Astrocyte (in vitro differentiated cells and primary cell): ENCODE data around the gene RPL9. TPM values are rescaled to one million over a fixed set of nuclear protein-coding genes. Genes with fewer than 3 reads are reported as not detected.

ENCODE experiments used
- DNase-seq: peaks from one replicate; pipeline ENCODE4 v3.0.0-alpha.2; 2010; ENCODE audit warnings: low read depth
- FAIRE-seq: peaks from 2 replicates; lab custom pipeline; 2011; peaks lifted over from hg19 to GRCh38; lab: Jason Lieb, UNC
- H2AFZ ChIP-seq: 2 replicates; pipeline ENCODE4 v1.6.0; 2012; ENCODE audit warnings: low read depth, low read length, inconsistent platforms
- H3K27ac ChIP-seq: 2 replicates; pipeline ENCODE4 v1.5.1; 2011; ENCODE audit warnings: low read depth, low read length, inconsistent platforms
- H3K27me3 ChIP-seq: 2 replicates; pipeline ENCODE4 v1.6.0; 2011; ENCODE audit warnings: low read length, inconsistent platforms; ENCODE audit not compliant: insufficient read depth
- H3K36me3 ChIP-seq: 2 replicates; pipeline ENCODE4 v1.5.1; 2011; ENCODE audit warnings: low read length, inconsistent platforms; ENCODE audit not compliant: insufficient read depth
- H3K4me1 ChIP-seq: 2 replicates; pipeline ENCODE4 v1.5.1; 2011; ENCODE audit warnings: low read length, inconsistent platforms; ENCODE audit not compliant: insufficient read depth
- H3K4me2 ChIP-seq: 2 replicates; pipeline ENCODE4 v1.6.0; 2012; ENCODE audit warnings: low read length, inconsistent platforms
- H3K4me3 ChIP-seq: 2 replicates; pipeline ENCODE4 v1.5.1; 2011; ENCODE audit warnings: low read depth, mild to moderate bottlenecking, low read length, inconsistent platforms; ENCODE audit not compliant: insufficient read depth
- H3K79me2 ChIP-seq: 2 replicates; pipeline ENCODE4 v1.6.0; 2012; ENCODE audit warnings: mild to moderate bottlenecking, low read length, inconsistent platforms; ENCODE audit not compliant: insufficient read depth
- H3K9ac ChIP-seq: 2 replicates; pipeline ENCODE4 v1.6.0; 2012; ENCODE audit warnings: mild to moderate bottlenecking, low read length, inconsistent platforms
- H3K9me3 ChIP-seq: 2 replicates; pipeline ENCODE4 v1.5.1; 2012; ENCODE audit warnings: low read depth, mild to moderate bottlenecking, low read length, inconsistent platforms; ENCODE audit not compliant: insufficient read depth
- H4K20me1 ChIP-seq: 2 replicates; pipeline ENCODE4 v1.6.0; 2012; ENCODE audit warnings: low read length, inconsistent platforms; ENCODE audit not compliant: insufficient read depth
- H3K27ac Mint-ChIP-seq: one replicate; pipeline ENCODE4 v1.8.0; 2021; ENCODE audit warnings: mild to moderate bottlenecking, mixed read lengths; ENCODE audit not compliant: unreplicated experiment
- H3K27me3 Mint-ChIP-seq: one replicate; pipeline ENCODE4 v1.8.0; 2021; ENCODE audit warnings: low read depth, mixed read lengths; ENCODE audit not compliant: unreplicated experiment
- H3K36me3 Mint-ChIP-seq: one replicate; pipeline ENCODE4 v1.8.0; 2021; ENCODE audit warnings: low read depth, mixed read lengths; ENCODE audit not compliant: unreplicated experiment
- H3K4me1 Mint-ChIP-seq: one replicate; pipeline ENCODE4 v1.8.0; 2021; ENCODE audit warnings: low read depth, mixed read lengths; ENCODE audit not compliant: unreplicated experiment
- H3K4me3 Mint-ChIP-seq: one replicate; pipeline ENCODE4 v1.8.0; 2021; ENCODE audit warnings: mild to moderate bottlenecking, moderate library complexity, mixed read lengths; ENCODE audit not compliant: unreplicated experiment
- H3K9me3 Mint-ChIP-seq: one replicate; pipeline ENCODE4 v1.8.0; 2021; ENCODE audit warnings: mild to moderate bottlenecking, mixed read lengths; ENCODE audit not compliant: unreplicated experiment
- CTCF ChIP-seq: IDR thresholded peaks from 2 replicates; pipeline ENCODE4 v1.5.1; 2011; ENCODE audit warnings: low read depth, mild to moderate bottlenecking, inconsistent platforms, low read length, moderate library complexity; ENCODE audit not compliant: insufficient read depth
- EZH2 ChIP-seq: IDR thresholded peaks from 2 replicates; pipeline ENCODE4 v1.6.1; 2012; ENCODE audit warnings: mild to moderate bottlenecking, low read length, inconsistent platforms; ENCODE audit not compliant: insufficient read depth
- total RNA-seq: library from RNA; stranded (reverse); gene quantifications from 2 replicates; pipeline ENCODE4 v1.2.1, GENCODE V29; 2021

The RPL9 gene
- total RNA-seq, 1 donor from 2014 or later = 1,047 TPM

GRCh38 chr4:39410415-39410814 lies 48.3 kb downstream of the RPL9 start:
- no peaks in the 10 kb centered on the region for H3K79me2 ChIP-seq
- DNase-seq (no peak), FAIRE-seq (no peak)
- peaks cover 4% of the 10 kb centered on the region for H3K27me3 Mint-ChIP-seq
- no peaks in the 10 kb centered on the region for H3K4me1 ChIP-seq
- no peak overlapping the region for H3K27ac ChIP-seq
- H3K9me3 ChIP-seq = no peaks in the 10 kb centered on the region
- no peak overlapping the region for H3K4me3 ChIP-seq
- no peaks in the 10 kb centered on the region for H3K4me1 Mint-ChIP-seq
- no peaks in the 10 kb centered on the region for H3K27me3 ChIP-seq
- no peak for TF ChIP-seq EZH2
- TF ChIP-seq CTCF = peak; percentile 7
- H4K20me1 ChIP-seq = no peaks in the 10 kb centered on the region
- H3K36me3 ChIP-seq = no peaks in the 10 kb centered on the region
- H3K4me2 ChIP-seq = no peak overlapping the region
- no peaks in the 10 kb centered on the region for H3K9me3 Mint-ChIP-seq
- H3K36me3 Mint-ChIP-seq = no peaks in the 10 kb centered on the region
- H3K4me3 Mint-ChIP-seq = no peak overlapping the region
- peak overlapping the region; percentile 18 for H2AFZ ChIP-seq
- no peak overlapping the region for H3K9ac ChIP-seq
- no peak overlapping the region for H3K27ac Mint-ChIP-seq

DNA sequence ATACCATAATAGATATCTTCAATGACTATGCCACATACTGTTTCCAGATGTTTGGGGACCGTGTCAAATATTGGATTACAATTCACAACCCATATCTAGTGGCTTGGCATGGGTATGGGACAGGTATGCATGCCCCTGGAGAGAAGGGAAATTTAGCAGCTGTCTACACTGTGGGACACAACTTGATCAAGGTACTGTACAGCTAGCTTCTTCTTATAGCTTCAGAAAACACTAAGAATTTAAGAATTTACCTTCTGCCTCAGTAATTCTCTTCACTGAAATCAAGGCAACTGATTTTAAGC lies 51.2 kb downstream of the RPL9 start:
- H3K9ac ChIP-seq = no peak overlapping the region
- Mint-ChIP-seq H3K4me1 (no peaks in the 10 kb centered on the region), H3K9me3 (no peaks in the 10 kb centered on the region), H3K4me3 (no peak overlapping the region), H3K27me3 (peaks cover 4% of the 10 kb centered on the region), H3K27ac (no peak overlapping the region), H3K36me3 (no peaks in the 10 kb centered on the region)
- no peaks in the 10 kb centered on the region for H3K9me3 ChIP-seq
- no peak for FAIRE-seq
- H3K27me3 ChIP-seq = no peaks in the 10 kb centered on the region
- no peak overlapping the region for H3K4me2 ChIP-seq
- H3K4me1 ChIP-seq = no peaks in the 10 kb centered on the region
- no peak overlapping the region for H3K4me3 ChIP-seq
- no peaks in the 10 kb centered on the region for H3K79me2 ChIP-seq
- no peaks in the 10 kb centered on the region for H3K36me3 ChIP-seq
- DNase-seq = no peak
- H4K20me1 ChIP-seq = no peaks in the 10 kb centered on the region
- H3K27ac ChIP-seq = no peak overlapping the region
- TF ChIP-seq EZH2 (no peak), CTCF (no peak)
- H2AFZ ChIP-seq = no peak overlapping the region

GRCh38 chr4:39406763-39407583 lies 51.7 kb downstream of the RPL9 start, which contains the start of gene KLB:
Gene KLB, plus strand, starts transcription at chr4:39406930. Its CDS starts 20 bp downstream, at chr4:39406950.
- no peaks in the 10 kb centered on the region for H3K9me3 Mint-ChIP-seq
- TF ChIP-seq CTCF = no peak
- no peak for TF ChIP-seq EZH2
- H3K4me2 ChIP-seq = no peak within 1 kb of the TSS
- H3K4me1 Mint-ChIP-seq = no peaks in the 10 kb centered on the region
- no peaks in the 10 kb centered on the region for H4K20me1 ChIP-seq
- no peaks in the 10 kb centered on the region for H3K9me3 ChIP-seq
- H3K4me3 Mint-ChIP-seq = no peak within 1 kb of the TSS
- no peak within 1 kb of the TSS for H3K27ac Mint-ChIP-seq
- no peaks in the 10 kb centered on the region for H3K4me1 ChIP-seq
- H3K36me3 ChIP-seq = no peaks in the 10 kb centered on the region
- FAIRE-seq (no peak), DNase-seq (no peak)
- no peaks in the 10 kb centered on the region for H3K27me3 ChIP-seq
- no peaks in the 10 kb centered on the region for H3K79me2 ChIP-seq
- H3K9ac ChIP-seq = no peak within 1 kb of the TSS
- H3K4me3 ChIP-seq = no peak within 1 kb of the TSS
- no peaks in the 10 kb centered on the region for H3K36me3 Mint-ChIP-seq
- no peak within 1 kb of the TSS for H2AFZ ChIP-seq
- H3K27ac ChIP-seq = no peak within 1 kb of the TSS
- H3K27me3 Mint-ChIP-seq = peaks cover 4% of the 10 kb centered on the region
